ENCODE measurements around the gene SYCP3.

The SYCP3 gene

GRCh38 chr12:101764051-101764792 is 25.0 kb upstream of the SYCP3 start:
- H3K36me3 ChIP-seq: no peaks in the 10 kb centered on the region
- no peak for DNase-seq
- no peaks in the 10 kb centered on the region for H3K27me3 ChIP-seq (ENCODE audit: insufficient read depth, low read depth, severe bottlenecking)
- H3K27ac ChIP-seq: no peak overlapping the region
- TF ChIP-seq, protein P1, sequence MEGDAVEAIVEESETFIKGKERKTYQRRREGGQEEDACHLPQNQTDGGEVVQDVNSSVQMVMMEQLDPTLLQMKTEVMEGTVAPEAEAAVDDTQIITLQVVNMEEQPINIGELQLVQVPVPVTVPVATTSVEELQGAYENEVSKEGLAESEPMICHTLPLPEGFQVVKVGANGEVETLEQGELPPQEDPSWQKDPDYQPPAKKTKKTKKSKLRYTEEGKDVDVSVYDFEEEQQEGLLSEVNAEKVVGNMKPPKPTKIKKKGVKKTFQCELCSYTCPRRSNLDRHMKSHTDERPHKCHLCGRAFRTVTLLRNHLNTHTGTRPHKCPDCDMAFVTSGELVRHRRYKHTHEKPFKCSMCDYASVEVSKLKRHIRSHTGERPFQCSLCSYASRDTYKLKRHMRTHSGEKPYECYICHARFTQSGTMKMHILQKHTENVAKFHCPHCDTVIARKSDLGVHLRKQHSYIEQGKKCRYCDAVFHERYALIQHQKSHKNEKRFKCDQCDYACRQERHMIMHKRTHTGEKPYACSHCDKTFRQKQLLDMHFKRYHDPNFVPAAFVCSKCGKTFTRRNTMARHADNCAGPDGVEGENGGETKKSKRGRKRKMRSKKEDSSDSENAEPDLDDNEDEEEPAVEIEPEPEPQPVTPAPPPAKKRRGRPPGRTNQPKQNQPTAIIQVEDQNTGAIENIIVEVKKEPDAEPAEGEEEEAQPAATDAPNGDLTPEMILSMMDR (IDR thresholded peaks at IDR 0.05; ENCODE audit: low read depth, low read length): no peak
- H3K4me3 ChIP-seq (ENCODE audit: low read depth, low read length): no peak overlapping the region
- H3K9me3 ChIP-seq (ENCODE audit: severe bottlenecking): no peaks in the 10 kb centered on the region

DNA sequence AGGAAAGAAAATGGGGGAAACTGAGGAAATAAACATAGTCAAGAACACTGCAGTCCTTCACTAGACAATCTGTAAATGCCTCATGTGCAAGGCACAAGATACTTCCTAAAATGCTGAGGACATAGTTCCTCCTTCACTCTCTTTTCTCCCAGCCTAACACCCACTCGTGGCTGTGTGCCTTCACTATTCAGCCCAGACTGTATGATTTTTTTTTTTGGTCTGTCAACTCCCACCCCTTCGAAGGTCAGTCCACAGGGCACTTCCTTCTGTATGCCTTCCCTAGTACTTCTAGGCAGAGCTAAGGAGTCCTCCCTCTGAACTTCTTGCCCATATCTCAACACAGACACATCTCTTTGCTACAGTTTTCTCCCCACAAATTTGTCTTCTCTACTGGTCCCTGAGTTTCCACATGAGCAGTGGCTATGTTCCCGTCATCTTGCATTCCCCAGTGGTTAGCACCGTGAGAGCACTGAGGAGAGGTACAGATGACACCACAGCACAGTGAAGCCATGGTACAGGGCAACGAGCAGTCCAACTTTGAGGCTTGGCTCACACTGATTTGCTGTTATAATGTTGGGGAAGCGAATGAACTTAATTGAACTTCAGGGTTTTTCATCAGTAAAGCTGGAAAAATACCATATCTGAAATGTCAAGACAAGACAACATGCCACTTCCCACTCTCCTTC is 24.1 kb upstream of the SYCP3 start:
- TF ChIP-seq, protein P1 (IDR thresholded peaks at IDR 0.05; ENCODE audit: low read depth, low read length): no peak
- H3K27ac ChIP-seq: no peak overlapping the region
- no peak for DNase-seq
- no peak overlapping the region for H3K4me3 ChIP-seq (ENCODE audit: low read depth, low read length)
- no peaks in the 10 kb centered on the region for H3K36me3 ChIP-seq
- no peaks in the 10 kb centered on the region for H3K27me3 ChIP-seq (ENCODE audit: insufficient read depth, low read depth, severe bottlenecking)
- no peaks in the 10 kb centered on the region for H3K9me3 ChIP-seq (ENCODE audit: severe bottlenecking)

- TF ChIP-seq, protein P1 (IDR thresholded peaks at IDR 0.05; ENCODE audit: low read depth, low read length): no peak
- no peaks in the 10 kb centered on the region for H3K27me3 ChIP-seq (ENCODE audit: insufficient read depth, low read depth, severe bottlenecking)
- H3K36me3 ChIP-seq: no peaks in the 10 kb centered on the region
Measured at GRCh38 chr12:101761781-101762180, 22.5 kb upstream of the SYCP3 start.

DNA sequence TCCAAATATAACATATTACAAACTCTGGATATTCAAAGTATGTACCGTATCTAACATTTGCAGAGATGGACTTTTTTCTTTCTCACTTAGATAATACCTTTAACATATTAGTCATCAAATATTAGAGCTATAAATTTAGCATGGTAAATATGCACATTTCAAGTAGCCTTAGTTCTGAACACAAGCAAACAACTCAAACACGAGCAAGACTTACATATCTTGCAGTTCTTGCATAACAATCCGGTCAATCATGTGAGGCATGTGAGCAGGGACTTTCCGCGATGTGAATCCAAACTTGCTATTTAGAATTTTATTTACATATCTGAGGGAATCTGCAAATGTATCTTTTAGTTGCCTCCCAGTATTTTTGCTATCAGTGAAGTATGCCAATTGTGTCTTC is 22.1 kb upstream of the SYCP3 start:
- Histone ChIP-seq H3K4me3 (ENCODE audit: low read depth, low read length) (no peak overlapping the region), H3K27me3 (ENCODE audit: insufficient read depth, low read depth, severe bottlenecking) (no peaks in the 10 kb centered on the region), H3K27ac (no peak overlapping the region), H3K36me3 (no peaks in the 10 kb centered on the region), H3K9me3 (ENCODE audit: severe bottlenecking) (no peaks in the 10 kb centered on the region)
- DNase-seq: no peak
- TF ChIP-seq, protein P1 (IDR thresholded peaks at IDR 0.05; ENCODE audit: low read depth, low read length): no peak

More at GRCh38 chr12:101761781-101762180, 22.5 kb upstream of the SYCP3 start:
- DNase-seq: no peak
- Histone ChIP-seq H3K27ac (no peak overlapping the region), H3K9me3 (ENCODE audit: severe bottlenecking) (no peaks in the 10 kb centered on the region), H3K4me3 (ENCODE audit: low read depth, low read length) (no peak overlapping the region)

- H3K27ac ChIP-seq: no peak overlapping the region
- H3K4me3 ChIP-seq (ENCODE audit: low read depth, low read length): no peak overlapping the region
- no peaks in the 10 kb centered on the region for H3K9me3 ChIP-seq (ENCODE audit: severe bottlenecking)
- no peak for DNase-seq
- TF ChIP-seq, protein P1 (IDR thresholded peaks at IDR 0.05; ENCODE audit: low read depth, low read length): peak; percentile 44; the same call in 1 of the 2 replicates
- no peaks in the 10 kb centered on the region for H3K36me3 ChIP-seq
- no peaks in the 10 kb centered on the region for H3K27me3 ChIP-seq (ENCODE audit: insufficient read depth, low read depth, severe bottlenecking)
Measured at GRCh38 chr12:101759396-101760047, 20.3 kb upstream of the SYCP3 start.

Measured in WERI-Rb-1 (cell line).